Muscle of leg (tissue), 11 donors: Measurements from ENCODE around the gene SLC24A3. TPM values are rescaled to one million over a fixed set of nuclear protein-coding genes. Genes with fewer than 3 reads are reported as not detected.
"Not testable (repeated sequence)": the region's sequence is repeated elsewhere in the genome, so short reads cannot be mapped to it uniquely, and the experiment has no call there.

Source experiments
- DNase-seq: peaks from one replicate; pipeline ENCODE4 v3.0.0; 2013
- H3K27ac ChIP-seq: one replicate; pipeline ENCODE4 v1.5.1; 2013; ENCODE audit warnings: mild to moderate bottlenecking, low read length, control low read depth
- H3K27me3 ChIP-seq: one replicate; pipeline ENCODE4 v1.6.1; 2013; ENCODE audit warnings: low read length; ENCODE audit not compliant: control insufficient read depth, insufficient read depth
- H3K36me3 ChIP-seq: one replicate; pipeline ENCODE4 v1.6.1; 2013; ENCODE audit warnings: low read length; ENCODE audit not compliant: control insufficient read depth, insufficient read depth
- H3K4me1 ChIP-seq: one replicate; pipeline ENCODE4 v1.6.1; 2013; ENCODE audit warnings: low read length; ENCODE audit not compliant: control insufficient read depth, insufficient read depth
- H3K4me3 ChIP-seq: one replicate; pipeline ENCODE4 v1.5.1; 2013; ENCODE audit warnings: low read length, control low read depth
- H3K9me3 ChIP-seq: replicated peaks from 2 replicates; pipeline ENCODE4 v1.6.1; 2013; ENCODE audit warnings: low read depth, low read length; ENCODE audit not compliant: control insufficient read depth
- WGBS: methylation state at CpG from one replicate; pipeline ENCODE4 v1.1.5; 2013; ENCODE audit warnings: missing lambda C conversion rate; ENCODE audit not compliant: insufficient coverage; 5-methylcytosine and 5-hydroxymethylcytosine counted together
- polyA plus RNA-seq, 8 donors: library from polyadenylated mRNA; unstranded; fragments of 120-200 nt; gene quantifications; one replicate each; pipeline versions ENCODE4 v1.2.1 to v1.2.3, GENCODE V29; 2013; ENCODE audit warnings: inconsistent platforms in 1 of 8, low replicate concordance in 1 of 8; ENCODE audit not compliant: insufficient read length in 8 of 8, insufficient read depth in 1 of 8
- total RNA-seq: library from RNA; stranded (reverse); fragments of 120-200 nt; gene quantifications from one replicate; pipeline ENCODE4 v1.2.4, GENCODE V29; 2013

Gene SLC24A3
- total and polyA plus RNA-seq, 9 donors: 5.9 to 21.6 (median 17.0) TPM

DNA sequence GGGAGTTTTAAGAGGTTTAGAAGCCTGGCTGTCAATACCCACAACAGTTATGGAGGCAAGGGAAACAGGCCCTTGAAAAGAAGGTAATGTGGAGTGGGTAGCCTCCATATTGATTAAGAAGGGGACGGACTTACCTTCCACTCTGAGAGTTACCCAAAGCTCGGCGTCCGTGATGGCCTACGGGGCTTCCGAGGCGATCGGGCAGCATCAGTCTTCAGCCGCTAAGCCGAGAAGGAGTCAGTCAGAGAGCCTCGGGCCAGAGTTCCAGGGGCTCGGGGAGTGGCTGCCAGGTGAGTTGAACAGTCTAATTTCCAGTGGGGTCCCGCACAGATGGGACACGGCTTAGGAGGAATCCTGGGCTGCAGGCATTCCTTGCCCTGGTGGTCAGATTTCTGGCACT is 541.8 kb downstream of the SLC24A3 start:
- peaks cover 30% of the 10 kb centered on the region for H3K4me1 ChIP-seq
- not testable (repeated sequence) for H3K27me3 ChIP-seq

DNA sequence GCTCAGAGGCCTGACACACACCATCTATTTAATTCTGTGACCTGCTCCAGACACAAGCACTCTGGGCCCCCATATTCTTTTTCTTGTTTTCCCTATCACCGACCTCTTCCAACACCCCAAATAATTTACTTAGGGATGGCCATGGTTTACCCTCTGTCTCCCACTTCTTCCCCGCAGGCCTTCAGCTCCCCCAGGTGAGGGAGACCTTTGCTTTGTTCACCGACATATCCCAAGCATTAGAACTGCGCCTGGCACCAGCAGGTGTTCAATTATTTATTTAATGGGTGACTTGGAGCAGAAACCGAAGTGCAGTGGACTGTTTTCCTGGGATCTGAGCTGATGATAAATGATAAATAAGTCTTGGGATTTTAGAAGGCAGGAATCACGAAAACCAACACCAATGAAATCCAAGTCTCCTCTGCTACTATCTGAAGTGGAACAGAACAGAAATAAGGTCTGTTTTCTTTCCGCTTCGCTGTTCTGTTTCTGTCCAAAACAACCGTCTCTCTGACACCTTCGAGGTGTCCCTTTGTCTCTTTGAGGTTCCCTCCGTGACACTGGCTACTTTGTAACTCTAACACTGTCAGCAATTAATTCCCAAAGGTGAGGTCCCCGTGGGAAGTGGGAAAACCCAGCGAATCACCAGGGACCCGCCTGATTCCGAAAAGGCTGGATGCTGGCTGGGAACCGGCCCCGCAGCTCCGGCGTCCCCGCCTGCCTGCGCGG is 544.5 kb downstream of the SLC24A3 start:
- H3K4me3 ChIP-seq: peak overlapping the region; percentile 89
- peaks cover 33% of the 10 kb centered on the region for H3K4me1 ChIP-seq
- DNase-seq: no peak

More for the DNA sequence above, 541.8 kb downstream of the SLC24A3 start:
- not testable (repeated sequence) for DNase-seq, H3K9me3 ChIP-seq, H3K4me3 ChIP-seq, H3K27ac ChIP-seq, H3K36me3 ChIP-seq
- WGBS: 83% methylated on average over 2 of the region's 14 CpGs

DNA sequence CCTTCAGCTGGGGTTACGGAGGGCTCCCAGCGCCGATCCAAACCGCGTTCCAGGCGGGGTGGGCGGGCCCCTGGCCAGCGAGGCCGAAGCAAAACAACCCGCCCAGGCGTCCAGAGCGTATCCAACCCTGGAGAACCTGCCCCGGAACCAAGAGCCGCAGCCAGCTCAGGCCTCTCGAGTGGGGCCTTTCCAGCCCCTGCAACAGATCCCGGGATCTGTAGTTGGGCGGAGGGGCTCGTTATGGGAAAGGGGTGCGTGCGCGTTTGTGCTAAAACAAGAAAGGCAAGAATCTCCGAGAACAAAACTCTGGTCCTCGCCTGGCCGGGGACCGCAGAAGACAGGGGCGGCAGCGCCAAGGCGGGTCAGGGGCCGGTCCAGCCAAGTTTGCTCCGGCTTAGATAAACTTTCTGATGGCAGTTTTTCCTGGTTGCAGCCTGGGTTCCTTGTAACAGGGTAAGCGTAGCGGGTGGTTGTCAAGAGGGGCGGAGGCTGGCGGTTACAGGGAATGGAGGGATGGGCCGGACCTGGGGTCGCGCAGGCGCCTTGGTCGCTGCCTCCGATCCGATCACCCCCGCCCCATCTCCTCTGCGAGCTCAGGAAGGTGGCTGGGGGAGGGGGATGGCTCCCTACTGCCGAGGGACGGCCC is 545.2 kb downstream of the SLC24A3 start:
- peak overlapping the region; percentile 89 for H3K4me3 ChIP-seq
- peak overlapping the region; percentile 97 for H3K27ac ChIP-seq
- H3K36me3 ChIP-seq: no peaks in the 10 kb centered on the region
- DNase-seq: peak; percentile 97
- no peaks in the 10 kb centered on the region for H3K9me3 ChIP-seq
- no peaks in the 10 kb centered on the region for H3K27me3 ChIP-seq
- under 1% methylated on average over 31 of the region's 45 CpGs for WGBS
- peaks cover 36% of the 10 kb centered on the region for H3K4me1 ChIP-seq

More for the DNA sequence above, 544.5 kb downstream of the SLC24A3 start:
- Histone ChIP-seq H3K27ac (peak overlapping the region; percentile 97), H3K9me3 (no peaks in the 10 kb centered on the region), H3K27me3 (no peaks in the 10 kb centered on the region), H3K36me3 (no peaks in the 10 kb centered on the region)
- 5% methylated on average over 16 of the region's 22 CpGs for WGBS

DNA sequence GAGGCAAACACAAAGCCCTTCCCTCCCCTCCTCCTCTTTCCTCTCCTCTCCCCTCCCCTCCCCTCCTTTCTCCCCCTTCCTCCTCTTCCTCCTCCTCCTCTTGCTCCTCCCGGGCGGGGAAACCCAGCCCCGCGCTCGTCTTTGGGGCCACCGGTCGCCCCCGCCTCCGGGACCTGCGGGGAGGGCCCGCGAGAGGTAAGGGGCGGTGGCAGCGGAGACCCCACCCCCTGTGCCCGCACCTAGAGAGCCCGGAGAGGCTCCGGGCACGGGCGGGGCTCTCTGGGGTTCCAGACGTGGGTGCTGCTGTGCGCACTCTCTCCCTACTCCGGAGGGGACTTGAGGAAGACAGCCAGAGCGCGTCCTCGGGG is 545.7 kb downstream of the SLC24A3 start, which contains the start of gene RIN2:
TSS of gene RIN2 (plus strand) at position 126 of the 368 bp plus-strand sequence. CDS start 131,344 bp downstream, outside the sequence.
- 0% methylated on average over 23 of the region's 25 CpGs for WGBS
- Histone ChIP-seq H3K27me3 (no peaks in the 10 kb centered on the region), H3K36me3 (no peaks in the 10 kb centered on the region), H3K9me3 (no peaks in the 10 kb centered on the region), H3K4me1 (peaks cover 36% of the 10 kb centered on the region), H3K4me3 (peak within 1 kb of the TSS; percentile 89), H3K27ac (peak within 1 kb of the TSS; percentile 97)
- no peak for DNase-seq

DNA sequence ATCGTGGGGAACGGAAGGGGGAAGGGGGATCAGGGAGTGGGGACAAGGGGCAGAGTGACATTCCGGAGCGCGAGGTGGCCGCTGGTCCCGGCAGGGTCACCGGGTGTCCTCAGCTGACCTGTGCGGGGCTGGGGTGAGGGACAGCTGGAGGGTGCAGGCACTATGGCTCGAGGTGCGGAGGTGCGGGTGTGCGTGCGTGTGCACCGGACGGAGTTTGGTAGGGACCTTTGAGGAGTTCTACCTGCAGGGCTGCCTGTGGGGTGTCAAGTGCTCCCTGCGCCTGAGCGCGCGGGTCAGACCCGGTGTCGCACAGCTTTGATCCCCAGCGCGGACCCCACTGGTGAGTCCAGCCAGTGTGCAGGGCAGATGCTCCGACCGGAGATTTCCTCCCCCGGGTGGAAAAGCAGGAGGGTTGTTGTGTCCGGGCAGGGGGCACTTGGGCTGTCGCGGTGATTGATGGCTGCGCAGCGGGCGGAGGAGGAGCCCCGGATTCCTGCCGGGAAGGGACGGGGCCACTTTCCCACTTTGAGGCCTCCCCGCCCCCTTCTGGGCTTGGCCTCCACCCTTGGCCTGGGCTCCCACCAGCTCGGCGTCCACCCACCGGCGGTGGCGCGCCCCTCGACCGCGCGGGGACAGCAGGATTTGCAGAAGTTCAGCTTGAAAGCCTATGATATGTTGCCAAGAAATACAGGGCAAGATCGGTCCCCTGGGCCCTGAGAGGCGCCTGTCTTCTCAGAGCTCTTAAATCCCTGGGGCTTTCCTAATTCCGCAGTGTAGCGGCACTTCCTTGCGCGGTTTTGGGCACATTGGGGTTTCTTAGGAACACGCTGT is 546.3 kb downstream of the SLC24A3 start:
- H3K27ac ChIP-seq: peak overlapping the region; percentile 97
- peaks cover 36% of the 10 kb centered on the region for H3K4me1 ChIP-seq
- H3K4me3 ChIP-seq: peak overlapping the region; percentile 89
- H3K27me3 ChIP-seq: no peaks in the 10 kb centered on the region
- H3K9me3 ChIP-seq: no peaks in the 10 kb centered on the region
- peak; percentile 74 for DNase-seq
- H3K36me3 ChIP-seq: no peaks in the 10 kb centered on the region
- under 1% methylated on average over 50 of the region's 54 CpGs for WGBS

DNA sequence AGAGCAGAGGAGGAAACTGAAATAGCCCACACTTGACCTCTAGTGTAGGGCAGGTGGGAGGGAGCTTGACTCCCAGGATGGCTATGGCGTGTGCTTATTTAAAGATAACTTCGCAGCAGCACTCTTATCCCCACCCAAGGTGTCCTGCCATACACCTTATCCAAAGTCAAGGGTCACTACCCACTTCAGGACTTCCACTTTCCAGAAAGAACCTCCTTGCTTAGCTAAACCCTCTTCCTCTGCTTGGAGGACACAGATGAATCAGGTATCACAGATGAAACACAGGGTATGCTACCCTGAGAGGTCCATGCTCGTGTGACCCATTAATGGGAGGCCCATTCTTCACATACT is 547.9 kb downstream of the SLC24A3 start:
- Histone ChIP-seq H3K27ac (peak overlapping the region; percentile 97), H3K4me1 (peaks cover 36% of the 10 kb centered on the region), H3K36me3 (no peaks in the 10 kb centered on the region), H3K4me3 (no peak overlapping the region), H3K27me3 (no peaks in the 10 kb centered on the region), H3K9me3 (no peaks in the 10 kb centered on the region)
- 82% methylated on average over 3 of the region's 3 CpGs for WGBS
- no peak for DNase-seq

DNA sequence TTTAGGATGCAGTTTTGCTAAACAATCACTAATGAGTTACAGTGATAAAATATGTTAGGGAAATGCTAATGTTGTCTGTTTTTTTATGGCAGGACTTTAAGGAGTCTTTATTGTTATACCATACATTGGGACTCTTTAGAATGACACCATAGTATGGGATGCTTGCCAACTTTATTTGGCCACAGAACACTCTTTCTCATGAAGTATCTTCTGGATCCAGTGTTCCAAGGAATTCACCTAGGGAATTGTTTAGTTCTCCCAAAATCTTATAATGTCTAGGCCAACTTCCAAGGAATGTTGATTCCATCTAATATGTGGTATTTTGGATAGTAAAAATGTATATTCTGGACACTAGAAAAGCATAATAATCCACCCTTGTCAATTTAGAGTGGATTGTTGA is 548.9 kb downstream of the SLC24A3 start:
- Histone ChIP-seq H3K36me3 (no peaks in the 10 kb centered on the region), H3K9me3 (no peaks in the 10 kb centered on the region), H3K4me3 (no peak overlapping the region), H3K27ac (no peak overlapping the region), H3K27me3 (no peaks in the 10 kb centered on the region), H3K4me1 (peaks cover 36% of the 10 kb centered on the region)
- peak; percentile 90 for DNase-seq

DNA sequence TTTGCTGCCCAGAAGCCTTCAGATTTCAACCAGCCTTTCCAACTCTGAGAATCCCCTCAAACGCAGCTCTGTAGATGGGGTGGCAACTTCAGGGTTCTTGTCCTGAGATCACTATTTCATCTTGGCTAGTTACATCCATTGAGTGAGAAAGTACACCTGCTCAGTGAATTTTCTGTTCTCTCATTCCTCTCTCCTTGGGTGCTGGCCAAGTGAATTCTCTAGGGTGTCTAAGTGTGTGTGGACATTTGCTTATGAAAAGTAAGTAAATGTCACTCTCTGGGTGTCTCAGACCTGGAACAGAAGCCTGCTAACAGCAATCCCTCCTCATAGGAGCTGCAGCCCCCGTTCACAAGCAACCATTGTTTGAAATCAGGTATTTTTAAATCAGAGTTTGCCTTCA is 549.4 kb downstream of the SLC24A3 start:
- H3K27ac ChIP-seq: no peak overlapping the region
- H3K4me3 ChIP-seq: no peak overlapping the region
- H3K36me3 ChIP-seq: no peaks in the 10 kb centered on the region
- peak; percentile 61 for DNase-seq
- H3K4me1 ChIP-seq: peaks cover 33% of the 10 kb centered on the region
- H3K27me3 ChIP-seq: no peaks in the 10 kb centered on the region
- H3K9me3 ChIP-seq: no peaks in the 10 kb centered on the region
- no CpG with 5 or more reads among the region's 2 CpGs for WGBS

DNA sequence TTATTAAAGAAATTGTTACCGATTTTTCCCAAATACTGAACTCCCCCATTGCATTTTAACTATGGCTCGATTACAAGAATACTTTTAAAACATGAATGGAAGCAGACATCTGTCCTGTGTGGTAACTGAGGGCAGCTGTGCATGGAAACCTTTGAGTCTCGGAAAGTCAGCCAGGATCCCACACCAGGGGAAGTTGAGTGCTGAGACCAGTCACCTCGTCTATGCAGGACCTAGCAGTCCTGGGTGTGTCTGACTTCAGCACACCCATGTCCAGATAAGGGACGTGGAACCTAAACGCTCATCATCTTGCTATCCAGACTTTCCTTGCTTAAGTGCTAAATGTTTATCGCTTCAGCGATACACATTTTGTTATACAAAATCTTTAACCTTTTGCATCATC is 551.8 kb downstream of the SLC24A3 start:
- 22% methylated on average over 4 of the region's 8 CpGs for WGBS
- Histone ChIP-seq H3K9me3 (no peaks in the 10 kb centered on the region), H3K4me3 (no peak overlapping the region), H3K27ac (no peak overlapping the region), H3K4me1 (peaks cover 27% of the 10 kb centered on the region), H3K27me3 (no peaks in the 10 kb centered on the region), H3K36me3 (no peaks in the 10 kb centered on the region)
- no peak for DNase-seq

DNA sequence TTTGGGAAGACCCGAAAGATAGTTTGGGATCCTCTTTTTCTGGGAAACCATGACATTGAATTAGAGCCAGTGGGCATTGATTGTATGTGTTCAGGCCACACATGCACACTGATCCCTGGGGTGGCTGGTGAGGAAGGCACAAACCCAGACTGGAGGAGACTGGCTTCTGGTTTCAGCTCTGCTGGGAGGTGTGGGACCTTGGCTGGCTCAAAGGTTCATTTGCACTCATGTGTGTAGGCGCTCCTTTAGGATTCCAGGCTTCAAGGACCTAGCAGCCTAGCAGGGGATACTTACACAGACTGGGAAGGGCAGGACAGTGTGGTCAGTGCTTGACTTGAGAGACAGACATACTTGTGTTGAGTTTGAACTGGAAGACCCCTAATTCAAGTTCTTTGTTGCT is 552.8 kb downstream of the SLC24A3 start:
- H3K27ac ChIP-seq: no peak overlapping the region
- H3K4me3 ChIP-seq: no peak overlapping the region
- no peaks in the 10 kb centered on the region for H3K27me3 ChIP-seq
- H3K9me3 ChIP-seq: no peaks in the 10 kb centered on the region
- 94% methylated on average over 2 of the region's 2 CpGs for WGBS
- H3K36me3 ChIP-seq: no peaks in the 10 kb centered on the region
- DNase-seq: no peak
- H3K4me1 ChIP-seq: peaks cover 22% of the 10 kb centered on the region
